A673 (cell line): ENCODE measurements around the gene PRTG. TPM values are rescaled to one million over a fixed set of nuclear protein-coding genes. Genes with fewer than 3 reads are reported as not detected.
A peak's percentile ranks its signal among the peaks of the same experiment; 100 is the strongest.

Experiments
- BruUV-seq: library from RNA; stranded (reverse); fragments of 400-500 nt; replicated peaks from 2 replicates; lab custom pipeline; 2021; lab: Mats Ljungman, UMichigan
- CTCF ChIA-PET: fragments of 300-600 bp; sonication (Branson Sonifier 250); formaldehyde crosslinking; loops from one replicate; lab custom pipeline; 2022; ENCODE audit warnings: antibody characterized with exemption; lab: Charles Lee
- POLR2A ChIA-PET: fragments of 300-600 bp; sonication (Branson Sonifier 250); formaldehyde crosslinking; loops from one replicate; lab custom pipeline; 2022; ENCODE audit warnings: antibody characterized with exemption; ENCODE audit not compliant: low non-redundant PET; lab: Charles Lee
- DNase-seq: peaks from one replicate; pipeline ENCODE4 v3.0.0-alpha.2; 2015; ENCODE audit warnings: low spot score
- H3K27ac ChIP-seq: fragments of 200-600 bp; sonication (generic); 2 replicates; pipeline ENCODE4 v1.5.1; 2016; ENCODE audit warnings: mixed run types, low read depth, mild to moderate bottlenecking, mixed read lengths, antibody characterized with exemption, low read length; ENCODE audit not compliant: poor library complexity, severe bottlenecking
- H3K27me3 ChIP-seq: fragments of 200-600 bp; sonication (generic); replicated peaks from 2 replicates; pipeline ENCODE4 v1.6.1; 2017; ENCODE audit warnings: mixed run types, low read depth, mild to moderate bottlenecking, mixed read lengths, antibody characterized with exemption, low read length; ENCODE audit not compliant: insufficient read depth, poor library complexity
- H3K36me3 ChIP-seq: fragments of 200-600 bp; sonication (generic); 2 replicates; pipeline ENCODE4 v1.6.1; 2016; ENCODE audit warnings: mixed run types, mild to moderate bottlenecking, mixed read lengths, antibody characterized with exemption, low read length; ENCODE audit not compliant: insufficient read depth, poor library complexity, severe bottlenecking
- H3K4me1 ChIP-seq: fragments of 200-600 bp; sonication (generic); 2 replicates; pipeline ENCODE4 v1.6.1; 2017; ENCODE audit warnings: mixed run types, mild to moderate bottlenecking, mixed read lengths, antibody characterized with exemption, low read length; ENCODE audit not compliant: insufficient read depth, poor library complexity, severe bottlenecking
- H3K4me3 ChIP-seq: fragments of 200-600 bp; sonication (generic); 2 replicates; pipeline ENCODE4 v1.5.1; 2016; ENCODE audit warnings: low read depth, mixed run types, mild to moderate bottlenecking, mixed read lengths, low read length; ENCODE audit not compliant: poor library complexity, severe bottlenecking
- H3K9me3 ChIP-seq: fragments of 200-600 bp; sonication (generic); 2 replicates; pipeline ENCODE4 v1.6.1; 2016; ENCODE audit warnings: mixed run types, low read depth, mild to moderate bottlenecking, mixed read lengths, antibody characterized with exemption, low read length; ENCODE audit not compliant: poor library complexity, severe bottlenecking
- CTCF ChIP-seq: fragments of 300-800, 200-600 bp; sonication (generic); conservative IDR thresholded peaks from 2 replicates; pipeline ENCODE4 v1.5.1; 2017; ENCODE audit warnings: low read depth, mild to moderate bottlenecking, antibody characterized with exemption, low read length, moderate library complexity, mixed read lengths
- EZH2 ChIP-seq: fragments of 200-600 bp; sonication (generic); IDR thresholded peaks from 2 replicates; pipeline ENCODE4 v1.6.1; 2017; ENCODE audit warnings: borderline replicate concordance, low read depth, mild to moderate bottlenecking, mixed read lengths, antibody characterized with exemption, low read length; ENCODE audit not compliant: poor library complexity, severe bottlenecking
- intact Hi-C: fragments of 100-400 bp; cut with micrococcal nuclease; formaldehyde crosslinking; loops from one replicate; pipeline ENCODE4 v1.10.0; 2022; ENCODE audit not compliant: unreplicated experiment
- total RNA-seq: library from RNA; stranded (reverse); gene quantifications from 2 replicates; pipeline ENCODE4 v1.2.3, GENCODE V29; 2021

PRTG gene
- total RNA-seq, 1 experiment from 2014 or later = 0.02 TPM

- Histone ChIP-seq H3K27ac (peak overlapping the region; percentile 27), H3K36me3 (no peaks in the 10 kb centered on the region), H3K9me3 (no peaks in the 10 kb centered on the region), H3K4me3 (peak overlapping the region; percentile 49), H3K27me3 (peaks cover 42% of the 10 kb centered on the region), H3K4me1 (no peaks in the 10 kb centered on the region)
- DNase-seq = no peak
- CTCF ChIA-PET = no interaction called here
- POLR2A ChIA-PET = no interaction called here
- BruUV-seq = no TSS peak
- intact Hi-C loops = no loop called here
- no peak for TF ChIP-seq CTCF
- no peak for TF ChIP-seq EZH2
Observed at GRCh38 chr15:55588815-55589115, 154.2 kb downstream of the PRTG start.

GRCh38 chr15:55588070-55588814 is 154.7 kb downstream of the PRTG start, which contains the start of gene PYGO1:
TSS of gene PYGO1 (minus strand) at chr15:55588345. CDS start at chr15:55587883, 462 bp downstream.
- TF ChIP-seq EZH2 = no peak
- TF ChIP-seq CTCF = no peak
- intact Hi-C loops = no loop called here
- BruUV-seq = no TSS peak
- peak within 1 kb of the TSS; percentile 27 for H3K27ac ChIP-seq
- POLR2A ChIA-PET = no interaction called here
- CTCF ChIA-PET = no interaction called here
- no peaks in the 10 kb centered on the region for H3K9me3 ChIP-seq
- peaks cover 42% of the 10 kb centered on the region for H3K27me3 ChIP-seq
- H3K4me3 ChIP-seq = peak within 1 kb of the TSS; percentile 49
- H3K4me1 ChIP-seq = no peaks in the 10 kb centered on the region
- DNase-seq = peak; percentile 70
- no peaks in the 10 kb centered on the region for H3K36me3 ChIP-seq

GRCh38 chr15:55587321-55588069 is 155.5 kb downstream of the PRTG start:
- no TSS peak for BruUV-seq
- peak; percentile 48 for DNase-seq
- H3K27ac ChIP-seq = no peak overlapping the region
- H3K4me3 ChIP-seq = peak overlapping the region; percentile 49
- peaks cover 42% of the 10 kb centered on the region for H3K27me3 ChIP-seq
- intact Hi-C loops = no loop called here
- H3K36me3 ChIP-seq = no peaks in the 10 kb centered on the region
- CTCF ChIA-PET = no interaction called here
- no peaks in the 10 kb centered on the region for H3K4me1 ChIP-seq
- TF ChIP-seq CTCF = no peak
- peak; percentile 82 for TF ChIP-seq EZH2
- POLR2A ChIA-PET = interaction anchor here (0.7 kb wide), 1 partner anchor 79 kb away, joined by 30 read pairs; no protein-coding TSS in a partner anchor
- H3K9me3 ChIP-seq = no peaks in the 10 kb centered on the region
